Ovary (tissue), 9 donors: Measurements from ENCODE around the gene CDK5RAP2. TPM values are rescaled to one million over a fixed set of nuclear protein-coding genes. Genes with fewer than 3 reads are reported as not detected.

Source experiments
- DNase-seq, 5 donors: peaks; one replicate each; pipeline ENCODE4 v3.0.0-alpha.2; 2019 to 2020
- H3K27ac ChIP-seq, 2 donors: fragments of 200-600 bp; one replicate each; pipeline versions ENCODE4 v1.5.1 to v1.8.0; 2019 to 2022
- H3K27me3 ChIP-seq: fragments of 200-600 bp; one replicate; pipeline ENCODE4 v1.8.0; 2022
- H3K36me3 ChIP-seq: fragments of 200-600 bp; sonication (generic); one replicate; pipeline ENCODE4 v1.5.1; 2019
- H3K4me1 ChIP-seq: one replicate; pipeline ENCODE4 v1.8.1; 2013; ENCODE audit warnings: mild to moderate bottlenecking, moderate library complexity; ENCODE audit not compliant: insufficient read depth
- H3K4me3 ChIP-seq: fragments of 200-600 bp; sonication (generic); one replicate; pipeline ENCODE4 v1.5.1; 2017
- H3K9me3 ChIP-seq, 2 donors: fragments of 200-600 bp in 1 of 2; sonication (generic) in 1 of 2; one replicate each; pipeline versions ENCODE4 v1.5.1 to v1.8.1; 2013 to 2019; ENCODE audit warnings: mild to moderate bottlenecking in 1 of 2, moderate library complexity in 1 of 2
- EP300 ChIP-seq: sonication (generic); formaldehyde crosslinking; IDR thresholded peaks from one replicate; pipeline ENCODE4 v1.6.1; 2017; ENCODE audit warnings: antibody characterized with exemption
- POLR2A ChIP-seq: fragments of 450-650 bp; IDR thresholded peaks from one replicate; pipeline ENCODE4 v1.6.1; 2017; ENCODE audit warnings: antibody characterized with exemption, mild to moderate bottlenecking, moderate library complexity
- WGBS, 3 donors: extraction: QIAGEN DNeasy Blood & Tissue Kit in 1 of 3; methylation state at CpG; one replicate each; pipeline versions ENCODE4 v1.1.5 to v1.1.7; 2013 to 2017; 5-methylcytosine and 5-hydroxymethylcytosine counted together
- intact Hi-C, 4 donors: fragments of 100-400 bp; cut with DNase I; formaldehyde crosslinking; loops; one replicate each; pipeline versions ENCODE4 v1.11.0 to v1.15.1; 2022 to 2023
- polyA plus RNA-seq, 2 donors: library from polyadenylated mRNA; stranded (reverse); fragments of 200-250 nt in 1 of 2; fragments of 350-450 nt in 1 of 2; fragmentation: Illumina TruSeq in 1 of 2; extraction: RNeasy Lipid Tissue Mini Kit (QIAGEN cat#74804) in 1 of 2; gene quantifications; one replicate each; pipeline ENCODE4 v1.2.3, GENCODE V29; 2013 to 2014
- total RNA-seq, 7 donors: library from RNA; depleted of rRNA in 2 of 7; stranded (reverse); fragments of >200 nt in 2 of 7; fragmentation: NEBNext Ultra II Directional in 3 of 7; extraction: Animal tissue kit (Norgen Biotek cat#: 25700) in 3 of 7; gene quantifications; one replicate each; pipeline versions ENCODE4 v1.1.0 to v1.2.4, GENCODE V29; 2016 to 2023
- TF ChIP-seq, protein P1 (sequence below), 3 donors: fragments of 450-650 bp in 2 of 3; fragments of 200-600 bp in 1 of 3; IDR thresholded peaks; one replicate each; pipeline versions ENCODE4 v1.5.1 to v1.8.0; 2016 to 2022; ENCODE audit warnings: antibody characterized with exemption in 3 of 3, mild to moderate bottlenecking in 1 of 3
- donor health status: DM: no; HTN: no; CAD: no; lungs with moderate emphysema.
- donor health status: DM: no; HTN: no; CAD: no.
- donor health status: Bipolar disorder and iron deficiency.
- donor health status: DM: yes; HTN: yes; CAD: no.
- donor health status: DM: no; HTN: no; CAD: no.
- donor health status: DM: yes; HTN: yes; CAD: no.

The CDK5RAP2 gene
- total and polyA plus RNA-seq, 9 donors, result 30.8 to 61.1 (median 44.7) TPM

DNA sequence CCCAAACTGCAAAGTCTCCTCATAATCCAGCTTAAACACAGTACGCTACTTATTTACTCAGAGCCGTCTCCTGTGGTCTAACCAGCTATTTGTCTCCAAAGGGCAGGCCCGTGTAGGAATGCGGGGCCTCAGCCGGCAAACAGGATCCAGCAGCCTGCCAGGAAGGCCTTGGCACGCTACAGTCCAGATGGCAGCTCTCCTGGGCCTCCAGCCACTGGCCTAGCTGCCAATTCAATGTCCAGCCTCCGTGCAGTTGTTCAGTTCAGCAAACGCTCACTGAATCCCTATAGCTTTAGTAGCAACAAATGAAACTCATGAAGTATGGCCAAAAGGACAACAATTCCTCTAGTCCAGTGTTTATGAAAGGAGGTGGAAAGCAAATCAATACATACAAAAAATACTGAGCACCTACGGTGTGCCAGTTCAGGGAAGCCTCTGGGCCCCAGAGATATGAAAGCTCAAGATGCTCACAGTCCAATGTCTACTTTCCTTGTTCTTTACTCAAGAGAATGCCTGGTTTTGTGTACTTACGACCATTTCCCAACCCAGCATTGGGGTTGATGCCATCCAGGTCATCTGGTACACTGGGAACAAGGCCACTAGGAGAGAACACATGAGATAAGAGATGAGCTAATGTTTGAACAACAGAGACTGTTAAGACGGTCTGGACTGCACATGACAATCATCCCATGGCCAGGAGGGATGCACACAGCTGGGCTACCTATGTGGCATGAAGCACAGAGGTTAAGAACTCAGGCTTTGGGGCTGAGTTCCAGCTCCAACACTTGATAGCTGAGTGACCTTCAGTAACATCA, 8.3 kb downstream of the CDK5RAP2 start:
- no peak overlapping the region for H3K4me3 ChIP-seq
- DNase-seq, result peak in 4 of 5 donors; percentile 22 to 69 (median 47)
- H3K27me3 ChIP-seq, result no peaks in the 10 kb centered on the region
- peaks cover 7% of the 10 kb centered on the region for H3K4me1 ChIP-seq
- 21 to 42% (median 26%) methylated on average over 11 of the region's 11 CpGs for WGBS, 3 donors
- intact Hi-C loops, result no loop called here
- H3K9me3 ChIP-seq, result no peaks in the 10 kb centered on the region
- peak overlapping the region in 1 of 2 donors; percentile 11 for H3K27ac ChIP-seq
- H3K36me3 ChIP-seq, result no peaks in the 10 kb centered on the region
- TF ChIP-seq POLR2A (no peak), EP300 (no peak)
- TF ChIP-seq, protein P1, sequence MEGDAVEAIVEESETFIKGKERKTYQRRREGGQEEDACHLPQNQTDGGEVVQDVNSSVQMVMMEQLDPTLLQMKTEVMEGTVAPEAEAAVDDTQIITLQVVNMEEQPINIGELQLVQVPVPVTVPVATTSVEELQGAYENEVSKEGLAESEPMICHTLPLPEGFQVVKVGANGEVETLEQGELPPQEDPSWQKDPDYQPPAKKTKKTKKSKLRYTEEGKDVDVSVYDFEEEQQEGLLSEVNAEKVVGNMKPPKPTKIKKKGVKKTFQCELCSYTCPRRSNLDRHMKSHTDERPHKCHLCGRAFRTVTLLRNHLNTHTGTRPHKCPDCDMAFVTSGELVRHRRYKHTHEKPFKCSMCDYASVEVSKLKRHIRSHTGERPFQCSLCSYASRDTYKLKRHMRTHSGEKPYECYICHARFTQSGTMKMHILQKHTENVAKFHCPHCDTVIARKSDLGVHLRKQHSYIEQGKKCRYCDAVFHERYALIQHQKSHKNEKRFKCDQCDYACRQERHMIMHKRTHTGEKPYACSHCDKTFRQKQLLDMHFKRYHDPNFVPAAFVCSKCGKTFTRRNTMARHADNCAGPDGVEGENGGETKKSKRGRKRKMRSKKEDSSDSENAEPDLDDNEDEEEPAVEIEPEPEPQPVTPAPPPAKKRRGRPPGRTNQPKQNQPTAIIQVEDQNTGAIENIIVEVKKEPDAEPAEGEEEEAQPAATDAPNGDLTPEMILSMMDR (IDR thresholded peaks at IDR 0.05), result no peak

DNA sequence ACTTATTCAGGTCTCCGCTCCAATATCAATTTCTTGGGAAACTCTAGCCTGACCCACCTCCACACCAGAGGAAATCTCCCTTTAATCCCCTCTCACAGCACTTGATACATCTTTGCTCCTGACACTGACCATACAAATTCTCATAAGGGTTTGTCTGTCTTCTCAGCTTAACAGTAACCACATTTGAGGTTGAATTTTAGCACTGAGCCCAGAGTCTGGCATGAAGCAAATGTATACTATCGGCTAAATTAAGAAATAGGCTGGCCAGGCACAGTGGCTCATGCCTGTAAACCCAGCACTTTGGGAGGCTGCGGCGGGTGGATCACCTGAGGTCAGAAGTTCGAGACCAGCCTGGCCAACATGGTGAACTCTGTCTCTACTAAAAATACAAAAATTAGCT, 9.7 kb downstream of the CDK5RAP2 start:
- H3K27me3 ChIP-seq, result no peaks in the 10 kb centered on the region
- no peaks in the 10 kb centered on the region for H3K9me3 ChIP-seq
- H3K4me3 ChIP-seq, result no peak overlapping the region
- no peaks in the 10 kb centered on the region for H3K36me3 ChIP-seq
- intact Hi-C loops, result no loop called here
- peak overlapping the region in 1 of 2 donors; percentile 11 for H3K27ac ChIP-seq
- H3K4me1 ChIP-seq, result peaks cover 7% of the 10 kb centered on the region
- no peak for TF ChIP-seq POLR2A
- TF ChIP-seq, protein P1 (IDR thresholded peaks at IDR 0.05), result no peak
- no peak for TF ChIP-seq EP300
- 91 to 98% (median 94%) methylated on average over 5 of the region's 5 CpGs for WGBS, 3 donors
- no peak for DNase-seq

DNA sequence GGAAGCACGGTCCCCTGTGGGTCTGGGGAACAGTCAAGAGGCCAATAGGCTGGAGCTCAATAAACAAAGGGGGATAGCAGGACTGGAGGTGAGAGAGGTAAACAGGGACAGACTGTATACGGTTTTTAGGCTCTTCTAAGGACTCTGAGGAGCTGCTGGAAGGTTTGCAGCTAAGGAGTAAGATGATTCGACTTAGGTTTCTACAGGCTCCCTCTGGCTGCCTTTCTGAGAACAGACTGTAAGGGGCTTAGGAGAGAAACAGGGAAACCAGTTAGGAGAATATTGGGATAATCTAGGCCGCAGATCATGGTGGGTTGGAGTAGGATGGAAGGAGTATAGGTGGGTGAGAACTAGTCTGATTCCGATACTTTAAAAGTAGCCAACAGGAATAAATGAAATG, 10.4 kb downstream of the CDK5RAP2 start:
- no peaks in the 10 kb centered on the region for H3K36me3 ChIP-seq
- WGBS, 3 donors, result 71 to 83% (median 77%) methylated on average over 5 of the region's 5 CpGs
- no peaks in the 10 kb centered on the region for H3K9me3 ChIP-seq
- TF ChIP-seq, protein P1 (IDR thresholded peaks at IDR 0.05), result no peak
- TF ChIP-seq POLR2A, result no peak
- no peak for TF ChIP-seq EP300
- no peak for DNase-seq
- H3K4me1 ChIP-seq, result peaks cover 7% of the 10 kb centered on the region
- no peak overlapping the region for H3K27ac ChIP-seq
- no peaks in the 10 kb centered on the region for H3K27me3 ChIP-seq
- H3K4me3 ChIP-seq, result no peak overlapping the region
- intact Hi-C loops, result no loop called here

DNA sequence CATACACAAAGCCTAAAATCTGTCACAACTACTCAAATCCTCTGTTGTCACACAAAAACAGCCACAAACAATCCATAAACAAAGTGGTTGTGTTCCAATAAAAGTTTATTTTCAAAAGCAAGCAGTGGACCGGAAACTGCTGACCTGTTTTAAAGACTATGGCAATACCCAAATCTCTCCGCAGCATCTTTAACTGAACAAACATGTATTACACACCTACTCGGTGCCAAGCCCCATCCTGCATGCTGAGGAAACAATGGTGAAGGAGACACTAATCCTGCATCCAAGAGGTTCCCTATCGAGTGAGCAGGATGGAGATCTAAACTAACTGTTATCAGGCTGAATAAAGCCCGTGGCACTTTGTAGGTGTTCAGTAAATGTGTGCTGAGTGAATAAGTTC, 11.2 kb downstream of the CDK5RAP2 start:
- no peak for TF ChIP-seq EP300
- TF ChIP-seq, protein P1 (IDR thresholded peaks at IDR 0.05), result no peak
- TF ChIP-seq POLR2A, result no peak
- 90 to 96% (median 92%) methylated on average over 5 of the region's 5 CpGs for WGBS, 3 donors
- no peaks in the 10 kb centered on the region for H3K27me3 ChIP-seq
- no peak overlapping the region for H3K4me3 ChIP-seq
- peaks cover 7% of the 10 kb centered on the region for H3K4me1 ChIP-seq
- intact Hi-C loops, result no loop called here
- no peak overlapping the region for H3K27ac ChIP-seq
- no peaks in the 10 kb centered on the region for H3K9me3 ChIP-seq
- no peak for DNase-seq
- H3K36me3 ChIP-seq, result no peaks in the 10 kb centered on the region
